Activated T-helper 2 cell treated with anti-CD3 and anti-CD28 coated beads, Interferon-gamma antibody, Interleukin-2, Interleukin-4, amounts not matched to agents 10 μg/mL and 5 μg/mL and 100 μg/mL, durations not matched to agents 14 hours and 24 hours and 36 hours (primary cell): ENCODE results near the gene TRPM6. TPM values are rescaled to one million over a fixed set of nuclear protein-coding genes. Genes with fewer than 3 reads are reported as not detected.

Experiments
- DNase-seq: peaks from one replicate; pipeline ENCODE4 v3.0.0; 2021; ENCODE audit warnings: low spot score
- H3K27ac Mint-ChIP-seq: one replicate; pipeline ENCODE4 v1.8.0; 2021; ENCODE audit warnings: mixed read lengths
- H3K27me3 Mint-ChIP-seq: one replicate; pipeline ENCODE4 v1.8.0; 2021; ENCODE audit warnings: low read depth, mixed read lengths
- H3K36me3 Mint-ChIP-seq: one replicate; pipeline ENCODE4 v1.8.0; 2021; ENCODE audit warnings: low read depth, mixed read lengths
- H3K4me1 Mint-ChIP-seq: one replicate; pipeline ENCODE4 v1.8.0; 2021; ENCODE audit warnings: low read depth, mixed read lengths
- H3K4me3 Mint-ChIP-seq: one replicate; pipeline ENCODE4 v1.8.0; 2021; ENCODE audit warnings: low read depth, mild to moderate bottlenecking, moderate library complexity, mixed read lengths
- H3K9me3 Mint-ChIP-seq: one replicate; pipeline ENCODE4 v1.8.0; 2021; ENCODE audit warnings: mixed read lengths
- intact Hi-C: fragments of 100-400 bp; cut with micrococcal nuclease; formaldehyde crosslinking; loops from one replicate; pipeline ENCODE4 v1.15.1; 2023
- total RNA-seq: library from RNA; stranded (reverse); gene quantifications from 2 replicates; pipeline ENCODE4 v1.2.3, GENCODE V29; 2022

Gene TRPM6
- total RNA-seq, 1 donor from 2014 or later: 0.05 TPM

- no peaks in the 10 kb centered on the region for H3K27me3 Mint-ChIP-seq
- H3K36me3 Mint-ChIP-seq: no peaks in the 10 kb centered on the region
- no peaks in the 10 kb centered on the region for H3K9me3 Mint-ChIP-seq
- H3K27ac Mint-ChIP-seq: no peak overlapping the region
- DNase-seq: no peak
- H3K4me1 Mint-ChIP-seq: no peaks in the 10 kb centered on the region
- intact Hi-C loops: no loop called here
- H3K4me3 Mint-ChIP-seq: no peak overlapping the region
These were observed 163.4 kb downstream of the TRPM6 start for GRCh38 chr9:74724317-74724716.

- no peaks in the 10 kb centered on the region for H3K9me3 Mint-ChIP-seq
- no peak overlapping the region for H3K27ac Mint-ChIP-seq
These were observed 165.7 kb downstream of the TRPM6 start for GRCh38 chr9:74721696-74722660.

GRCh38 chr9:74719306-74719705 lies 168.4 kb downstream of the TRPM6 start:
- no peak overlapping the region for H3K4me3 Mint-ChIP-seq

More at GRCh38 chr9:74721696-74722660, 165.7 kb downstream of the TRPM6 start:
- Mint-ChIP-seq H3K27me3 (no peaks in the 10 kb centered on the region), H3K36me3 (no peaks in the 10 kb centered on the region), H3K4me3 (no peak overlapping the region), H3K4me1 (no peaks in the 10 kb centered on the region)
- intact Hi-C loops: no loop called here
- DNase-seq: no peak

GRCh38 chr9:74718709-74719108 lies 169.0 kb downstream of the TRPM6 start:
- H3K36me3 Mint-ChIP-seq: no peaks in the 10 kb centered on the region
- H3K9me3 Mint-ChIP-seq: no peaks in the 10 kb centered on the region
- DNase-seq: no peak
- H3K27me3 Mint-ChIP-seq: no peaks in the 10 kb centered on the region
- no peaks in the 10 kb centered on the region for H3K4me1 Mint-ChIP-seq
- H3K27ac Mint-ChIP-seq: no peak overlapping the region
- H3K4me3 Mint-ChIP-seq: no peak overlapping the region
- intact Hi-C loops: no loop called here

More at GRCh38 chr9:74719306-74719705, 168.4 kb downstream of the TRPM6 start:
- no peaks in the 10 kb centered on the region for H3K4me1 Mint-ChIP-seq
- H3K27me3 Mint-ChIP-seq: no peaks in the 10 kb centered on the region
- DNase-seq: no peak
- intact Hi-C loops: no loop called here
- no peaks in the 10 kb centered on the region for H3K9me3 Mint-ChIP-seq
- no peak overlapping the region for H3K27ac Mint-ChIP-seq
- H3K36me3 Mint-ChIP-seq: no peaks in the 10 kb centered on the region

- Mint-ChIP-seq H3K27ac (no peak overlapping the region), H3K4me3 (no peak overlapping the region), H3K27me3 (no peaks in the 10 kb centered on the region), H3K4me1 (no peaks in the 10 kb centered on the region), H3K9me3 (no peaks in the 10 kb centered on the region), H3K36me3 (no peaks in the 10 kb centered on the region)
- intact Hi-C loops: no loop called here
- no peak for DNase-seq
These were observed 176.4 kb downstream of the TRPM6 start for GRCh38 chr9:74711341-74711740.

GRCh38 chr9:74697535-74697934 lies 190.2 kb downstream of the TRPM6 start:
- Mint-ChIP-seq H3K9me3 (no peaks in the 10 kb centered on the region), H3K4me3 (no peak overlapping the region), H3K27ac (no peak overlapping the region), H3K36me3 (no peaks in the 10 kb centered on the region), H3K27me3 (no peaks in the 10 kb centered on the region), H3K4me1 (no peaks in the 10 kb centered on the region)
- intact Hi-C loops: no loop called here
- DNase-seq: no peak

- Mint-ChIP-seq H3K27ac (no peak overlapping the region), H3K9me3 (no peaks in the 10 kb centered on the region), H3K27me3 (no peaks in the 10 kb centered on the region), H3K4me3 (no peak overlapping the region), H3K4me1 (no peaks in the 10 kb centered on the region), H3K36me3 (no peaks in the 10 kb centered on the region)
- DNase-seq: no peak
- intact Hi-C loops: no loop called here
These were observed 191.2 kb downstream of the TRPM6 start for GRCh38 chr9:74696520-74696919.

GRCh38 chr9:74691058-74691457 lies 196.7 kb downstream of the TRPM6 start:
- Mint-ChIP-seq H3K9me3 (no peaks in the 10 kb centered on the region), H3K27ac (no peak overlapping the region), H3K4me3 (no peak overlapping the region), H3K27me3 (no peaks in the 10 kb centered on the region), H3K36me3 (no peaks in the 10 kb centered on the region), H3K4me1 (no peaks in the 10 kb centered on the region)
- no peak for DNase-seq
- intact Hi-C loops: no loop called here

- Mint-ChIP-seq H3K27ac (no peak overlapping the region), H3K9me3 (no peaks in the 10 kb centered on the region), H3K4me1 (no peaks in the 10 kb centered on the region), H3K4me3 (no peak overlapping the region), H3K27me3 (no peaks in the 10 kb centered on the region), H3K36me3 (no peaks in the 10 kb centered on the region)
- intact Hi-C loops: no loop called here
- no peak for DNase-seq
These were observed 204.4 kb downstream of the TRPM6 start for GRCh38 chr9:74683322-74683721.

GRCh38 chr9:74681906-74682305 lies 205.8 kb downstream of the TRPM6 start:
- no peak overlapping the region for H3K4me3 Mint-ChIP-seq
- no peak for DNase-seq
- H3K27me3 Mint-ChIP-seq: no peaks in the 10 kb centered on the region
- H3K9me3 Mint-ChIP-seq: no peaks in the 10 kb centered on the region
- intact Hi-C loops: no loop called here
- no peak overlapping the region for H3K27ac Mint-ChIP-seq
- H3K4me1 Mint-ChIP-seq: no peaks in the 10 kb centered on the region
- H3K36me3 Mint-ChIP-seq: no peaks in the 10 kb centered on the region

GRCh38 chr9:74674077-74674476 lies 213.6 kb downstream of the TRPM6 start:
- Mint-ChIP-seq H3K4me1 (no peaks in the 10 kb centered on the region), H3K27ac (no peak overlapping the region), H3K9me3 (no peaks in the 10 kb centered on the region), H3K4me3 (no peak overlapping the region), H3K27me3 (no peaks in the 10 kb centered on the region), H3K36me3 (no peaks in the 10 kb centered on the region)
- no peak for DNase-seq
- intact Hi-C loops: no loop called here
